Ramos (cell line): ENCODE measurements around the gene CLEC16A.

Experiments
- in situ Hi-C: fragments of 300-500 bp; cut with MboI; formaldehyde crosslinking; loops from one replicate; pipeline ENCODE4 v1.14.3; 2022; ENCODE audit warnings: low sequenced_read_pairs; ENCODE audit not compliant: unreplicated experiment

The CLEC16A gene

GRCh38 chr16:11157143-11157542 lies 212.8 kb downstream of the CLEC16A start:
- in situ Hi-C loops: no loop called here

- in situ Hi-C loops: no loop called here
Observed at GRCh38 chr16:11158018-11158417, 213.7 kb downstream of the CLEC16A start.

- in situ Hi-C loops: no loop called here
Observed at GRCh38 chr16:11159282-11159681, 214.9 kb downstream of the CLEC16A start.

GRCh38 chr16:11160676-11161115 lies 216.3 kb downstream of the CLEC16A start:
- in situ Hi-C loops: no loop called here

- in situ Hi-C loops: no loop called here
Observed at GRCh38 chr16:11161439-11161838, 217.1 kb downstream of the CLEC16A start.

GRCh38 chr16:11161974-11162373 lies 217.6 kb downstream of the CLEC16A start:
- in situ Hi-C loops: no loop called here

GRCh38 chr16:11162586-11163268 lies 218.4 kb downstream of the CLEC16A start:
- in situ Hi-C loops: no loop called here

GRCh38 chr16:11163761-11164261 lies 219.4 kb downstream of the CLEC16A start:
- in situ Hi-C loops: no loop called here

- in situ Hi-C loops: no loop called here
Observed at GRCh38 chr16:11164482-11165270, 220.3 kb downstream of the CLEC16A start.

- in situ Hi-C loops: no loop called here
Observed at GRCh38 chr16:11165349-11165748, 221.0 kb downstream of the CLEC16A start.

GRCh38 chr16:11165894-11166665 lies 221.7 kb downstream of the CLEC16A start:
- in situ Hi-C loops: no loop called here

- in situ Hi-C loops: no loop called here
Observed at GRCh38 chr16:11167581-11167980, 223.2 kb downstream of the CLEC16A start.

- in situ Hi-C loops: no loop called here
Observed at GRCh38 chr16:11168386-11169051, 224.2 kb downstream of the CLEC16A start.

- in situ Hi-C loops: no loop called here
Observed at GRCh38 chr16:11169641-11170040, 225.3 kb downstream of the CLEC16A start.

GRCh38 chr16:11170201-11170600 lies 225.8 kb downstream of the CLEC16A start:
- in situ Hi-C loops: no loop called here

- in situ Hi-C loops: no loop called here
Observed at GRCh38 chr16:11170696-11171447, 226.5 kb downstream of the CLEC16A start.

GRCh38 chr16:11171448-11171709 lies 227.0 kb downstream of the CLEC16A start:
- in situ Hi-C loops: no loop called here

GRCh38 chr16:11171757-11172299 lies 227.5 kb downstream of the CLEC16A start:
- in situ Hi-C loops: no loop called here

- in situ Hi-C loops: no loop called here
Observed at GRCh38 chr16:11173426-11173825, 229.1 kb downstream of the CLEC16A start.
